ENCODE measurements around the gene TTLL10. TPM values are rescaled to one million over a fixed set of nuclear protein-coding genes. Genes with fewer than 3 reads are reported as not detected.

TTLL10 gene
- total and polyA plus RNA-seq, 2 of the 4 experiments (the other 2 are of a cell fraction), result not detected

- no peak overlapping the region for H2BK15ac ChIP-seq (ENCODE audit: low read depth, low read length)
- in situ Hi-C loops (cut with MboI; ENCODE audit: low sequenced_read_pairs), result no loop called here
- H3K4me1 ChIP-seq (ENCODE audit: control insufficient read depth, insufficient read depth, low read length), result peaks cover 11% of the 10 kb centered on the region
- no peak overlapping the region for H3K23ac ChIP-seq (ENCODE audit: low read depth, low read length)
- no peak overlapping the region for H3K4me2 ChIP-seq (ENCODE audit: low read depth, low read length)
- no peak overlapping the region for H2BK120ac ChIP-seq (ENCODE audit: low read depth, low read length)
- H2BK20ac ChIP-seq (ENCODE audit: low read depth, low read length), result no peak overlapping the region
- intact Hi-C loops (cut with micrococcal nuclease), result no loop called here
- ATAC-seq (ENCODE audit: low read depth), result no peak
- H2BK5ac ChIP-seq (ENCODE audit: low read depth, low read length, poor library complexity, severe bottlenecking), result no peak overlapping the region
- no peak overlapping the region for H2AK5ac ChIP-seq (ENCODE audit: low read depth, low read length)
- H2AFZ ChIP-seq (replicated peaks; ENCODE audit: low read length, poor library complexity), result no peak overlapping the region
- H3K9me3 ChIP-seq (ENCODE audit: control insufficient read depth, insufficient read depth, low read length), result no peaks in the 10 kb centered on the region
- WGBS, 2 experiments (ENCODE audit: extremely low coverage in 2 of 2, insufficient read length in 1 of 2), result 87% methylated on average over 8 of the region's 23 CpGs; no CpG with 5 or more reads in 1 of the 2 experiments
- H3K56ac ChIP-seq (ENCODE audit: extremely low read depth, insufficient read depth, low read length), result no peak overlapping the region
- no peak overlapping the region for H4K5ac ChIP-seq (ENCODE audit: low read depth, low read length)
- no peaks in the 10 kb centered on the region for H4K20me1 ChIP-seq (ENCODE audit: insufficient read depth, low read length)
- no peak overlapping the region for H3K4me3 ChIP-seq (ENCODE audit: insufficient read depth, low read depth, low read length)
- H3K79me1 ChIP-seq (ENCODE audit: low read depth in 1 of 2, low read length in 2 of 2), result no peaks in the 10 kb centered on the region
- H4K8ac ChIP-seq (ENCODE audit: low read depth in 2 of 2, low read length in 2 of 2), result no peak overlapping the region
- no peak overlapping the region for H3K18ac ChIP-seq (ENCODE audit: low read depth, low read length)
- dilution Hi-C loops (cut with HindIII; ENCODE audit: low sequenced_read_pairs, unreplicated experiment), result no loop called here
- no peak for DNase-seq
- H4K91ac ChIP-seq (ENCODE audit: insufficient read depth, low read depth, low read length), result no peak overlapping the region
- ChIA-PET POLR2A (ENCODE audit: unreplicated experiment) (no interaction called here), CTCF (no interaction called here)
- TF ChIP-seq CTCF (conservative IDR thresholded peaks at IDR 0.05; ENCODE audit: low read depth, low read length), result no peak
- no peak for TF ChIP-seq FOS (IDR thresholded peaks at IDR 0.05; ENCODE audit: low read depth, low read length)
- TF ChIP-seq USF2 (IDR thresholded peaks at IDR 0.05; ENCODE audit: low read depth, low read length), result no peak
- TF ChIP-seq RCOR1 (IDR thresholded peaks at IDR 0.05; ENCODE audit: insufficient replicate concordance, low read length), result no peak
- TF ChIP-seq RAD21 (IDR thresholded peaks at IDR 0.05; ENCODE audit: low read length), result no peak
- TF ChIP-seq MAZ (IDR thresholded peaks at IDR 0.05; ENCODE audit: borderline replicate concordance, low read depth, low read length), result no peak
- no peak for TF ChIP-seq SMC3 (IDR thresholded peaks at IDR 0.05; ENCODE audit: low read depth, low read length)
- no peak for TF ChIP-seq CEBPB (IDR thresholded peaks at IDR 0.05; ENCODE audit: low read depth, low read length)
- TF ChIP-seq ELK1 (IDR thresholded peaks at IDR 0.05; ENCODE audit: borderline replicate concordance, low read depth, low read length), result no peak
- peaks cover 11% of the 10 kb centered on the region; the same call in 1 of the 2 replicates for H3K27me3 ChIP-seq (ENCODE audit: control insufficient read depth, insufficient read depth, low read length)
- no peaks in the 10 kb centered on the region; the same call in 1 of the 2 replicates for H3K9me1 ChIP-seq (ENCODE audit: insufficient read depth, low read length)
- no peaks in the 10 kb centered on the region for H3K36me3 ChIP-seq (ENCODE audit: control insufficient read depth, insufficient read depth, low read length)
- no peak overlapping the region for H3K4ac ChIP-seq (ENCODE audit: low read depth, low read length)
- no peak overlapping the region for H3K9ac ChIP-seq (ENCODE audit: low read depth, low read length)
- no peak overlapping the region for H3K14ac ChIP-seq (replicated peaks; ENCODE audit: low read depth, low read length)
- H3K27ac ChIP-seq (ENCODE audit: insufficient read depth, low read length), result no peak overlapping the region
- no peak overlapping the region for H2AK9ac ChIP-seq (replicated peaks; ENCODE audit: low read depth, low read length, poor library complexity)
- no TSS peak for BruUV-seq (replicated peaks)
Measured at GRCh38 chr1:1160281-1160930, 13.3 kb upstream of the TTLL10 start.
